HFF-Myc (cell line): ENCODE results near the gene OR52M1.

Experiments used
- DNase-seq: peaks from one replicate; pipeline ENCODE4 v3.0.0-alpha.2; 2011; ENCODE audit warnings: low read depth; ENCODE audit errors: extremely low read depth
- H3K4me3 ChIP-seq: replicated peaks from 2 replicates; pipeline ENCODE4 v1.5.1; 2011; ENCODE audit warnings: low read depth, mild to moderate bottlenecking, control low read depth, low read length
- CTCF ChIP-seq: IDR thresholded peaks from 2 replicates; pipeline ENCODE4 v1.5.1; 2012; ENCODE audit warnings: mild to moderate bottlenecking, low read depth, low read length, control low read depth; ENCODE audit errors: missing control alignments

The OR52M1 gene

GRCh38 chr11:4544891-4545290 is at the start of gene OR52M1:
TSS of gene OR52M1 (plus strand) at chr11:4545191. CDS start at chr11:4545191, 0 bp downstream.
- DNase-seq, result no peak
- H3K4me3 ChIP-seq, result no peak within 1 kb of the TSS
- TF ChIP-seq CTCF, result no peak

GRCh38 chr11:4495487-4495886 is 49.5 kb upstream of the OR52M1 start:
- DNase-seq, result no peak
- no peak for TF ChIP-seq CTCF
- H3K4me3 ChIP-seq, result no peak overlapping the region

- TF ChIP-seq CTCF, result no peak
- H3K4me3 ChIP-seq, result no peak overlapping the region
- DNase-seq, result no peak
Measured at GRCh38 chr11:4495986-4496385, 49.0 kb upstream of the OR52M1 start.

GRCh38 chr11:4496557-4497248 is 48.3 kb upstream of the OR52M1 start:
- no peak for DNase-seq
- no peak for TF ChIP-seq CTCF
- no peak overlapping the region for H3K4me3 ChIP-seq

GRCh38 chr11:4508886-4509285 is 36.1 kb upstream of the OR52M1 start:
- no peak for TF ChIP-seq CTCF
- DNase-seq, result no peak
- no peak overlapping the region for H3K4me3 ChIP-seq

- no peak for DNase-seq
- no peak for TF ChIP-seq CTCF
- H3K4me3 ChIP-seq, result no peak overlapping the region
Measured at GRCh38 chr11:4511282-4512245, 33.4 kb upstream of the OR52M1 start.
